Stimulated activated CD4-positive, alpha-beta T cell treated with anti-CD3 and anti-CD28 coated beads, TNF-alpha, amount 100 ng/mL, for 4 hours (primary cell): Measurements from ENCODE around the gene TRAF1.

ENCODE experiments used
- DNase-seq, 3 experiments: peaks; one replicate each; pipeline ENCODE4 v3.0.0-alpha.2; 2020; ENCODE audit warnings: low read depth in 3 of 3

Gene TRAF1

DNA sequence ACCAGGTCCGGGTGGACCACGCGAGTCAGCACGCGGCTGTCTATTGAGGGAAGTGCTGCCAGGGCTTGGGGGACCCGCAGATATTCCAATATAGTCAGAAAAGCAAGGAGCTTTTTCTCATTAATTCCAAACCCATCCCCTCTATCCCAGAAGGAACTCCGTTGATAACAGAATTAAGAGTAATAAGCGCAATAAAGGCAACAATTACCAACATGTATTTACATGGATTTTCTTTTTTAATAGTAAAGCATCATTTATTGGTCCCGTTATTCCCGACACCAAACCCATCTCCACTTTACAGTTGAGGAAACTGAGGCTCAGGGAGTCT is 57.3 kb downstream of the TRAF1 start:
- DNase-seq = no peak

DNA sequence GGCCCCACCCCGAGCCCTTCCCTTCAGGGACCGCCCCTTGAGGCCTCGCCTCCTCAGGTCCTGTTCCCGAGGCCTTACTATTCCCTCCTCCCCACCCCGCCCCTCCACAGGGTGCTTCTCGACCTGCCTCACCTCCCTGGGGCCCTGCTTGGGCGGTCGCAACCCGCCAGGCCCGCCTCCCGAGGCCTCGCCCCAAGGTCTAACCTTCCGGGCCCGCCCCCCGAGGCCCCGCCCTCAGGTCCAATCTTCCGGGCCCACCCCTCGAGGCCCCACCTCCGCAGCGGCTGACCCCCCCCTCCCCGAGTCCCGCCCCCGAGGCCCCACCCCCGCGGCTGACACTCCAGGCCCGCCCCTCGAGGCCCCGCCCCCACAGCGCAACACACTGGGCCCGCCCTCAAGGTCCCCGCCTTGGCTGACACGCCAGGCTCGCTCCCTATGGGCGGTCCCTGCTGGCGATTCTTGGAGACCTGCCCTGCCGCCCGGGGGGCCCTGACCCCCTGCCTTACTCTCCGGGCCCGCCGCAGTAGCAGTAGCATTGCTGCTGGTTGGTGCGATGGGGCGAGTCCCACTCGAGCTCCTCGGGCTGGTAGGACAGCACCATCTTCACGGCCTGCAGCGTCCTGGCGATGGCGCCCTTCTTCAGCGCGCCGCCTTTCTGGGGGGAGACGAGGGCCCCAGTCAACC is 57.8 kb downstream of the TRAF1 start:
- DNase-seq = peak; percentile 95 to 96 (median 95)

DNA sequence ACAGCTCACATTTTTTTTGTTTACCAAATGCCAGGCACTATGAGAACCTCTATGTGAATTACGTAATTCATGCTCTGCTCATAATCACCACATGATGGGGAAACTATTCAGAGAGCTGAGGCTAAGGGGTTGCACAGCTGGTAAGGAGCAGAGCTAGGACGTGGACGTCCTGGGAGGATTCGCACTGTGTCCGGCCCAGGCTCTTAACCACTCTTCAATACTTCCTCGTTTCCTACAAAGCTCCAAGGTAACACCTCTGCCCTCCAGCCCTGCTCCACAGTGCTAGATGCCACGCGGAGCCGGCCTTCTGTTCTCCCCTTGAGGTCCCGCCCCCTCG is 58.3 kb downstream of the TRAF1 start:
- DNase-seq = no peak

DNA sequence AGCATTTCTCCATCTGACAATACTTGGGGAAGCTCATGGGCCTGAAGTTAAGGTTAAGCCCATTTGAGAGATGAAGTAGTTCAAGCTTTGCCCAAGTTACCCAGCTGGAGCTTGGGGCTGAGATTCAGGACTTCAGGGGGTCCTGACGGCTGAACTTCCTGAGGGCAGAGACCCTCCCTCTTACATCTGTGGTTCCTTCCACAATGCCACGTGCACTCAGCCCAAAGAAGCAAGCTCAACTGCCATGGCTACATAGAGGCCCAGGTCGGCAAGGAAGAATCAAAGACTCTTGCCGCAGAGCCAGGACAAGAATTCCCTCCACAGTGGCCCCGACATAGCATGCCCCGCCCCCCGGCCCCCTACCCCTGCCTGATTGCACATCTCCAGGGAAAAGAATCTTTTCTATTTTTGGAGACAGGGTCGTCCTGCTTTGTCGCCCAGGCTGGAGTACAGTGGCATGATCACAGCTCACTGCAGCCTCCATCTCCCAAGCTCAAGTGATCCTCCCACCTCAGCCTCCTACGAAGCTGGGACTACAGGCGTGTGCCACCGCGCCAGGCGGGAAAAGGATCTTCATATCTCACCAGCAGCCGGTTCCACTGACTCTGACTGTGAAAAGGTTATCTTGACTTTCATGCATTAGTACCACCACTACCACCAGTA is 58.8 kb downstream of the TRAF1 start:
- no peak for DNase-seq

DNA sequence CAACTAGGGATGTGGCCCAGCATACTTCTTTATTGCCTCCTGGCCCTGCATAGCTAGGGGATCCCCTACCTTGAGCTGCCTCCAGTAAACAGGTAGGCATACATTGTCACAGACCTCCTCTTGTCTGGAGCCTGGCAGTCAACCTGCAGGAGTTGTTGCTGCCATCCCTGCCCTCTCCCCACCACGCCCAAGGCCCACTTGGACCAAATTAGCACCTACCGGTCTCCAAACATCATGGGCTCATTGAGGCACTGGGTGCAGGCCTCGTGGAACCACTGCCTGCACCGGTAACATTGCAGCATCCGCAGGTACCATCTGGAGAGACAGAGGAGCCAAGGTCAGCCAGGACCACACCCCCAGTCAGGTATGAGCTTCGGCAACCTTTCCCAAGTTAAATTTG is 59.9 kb downstream of the TRAF1 start:
- DNase-seq = no peak

DNA sequence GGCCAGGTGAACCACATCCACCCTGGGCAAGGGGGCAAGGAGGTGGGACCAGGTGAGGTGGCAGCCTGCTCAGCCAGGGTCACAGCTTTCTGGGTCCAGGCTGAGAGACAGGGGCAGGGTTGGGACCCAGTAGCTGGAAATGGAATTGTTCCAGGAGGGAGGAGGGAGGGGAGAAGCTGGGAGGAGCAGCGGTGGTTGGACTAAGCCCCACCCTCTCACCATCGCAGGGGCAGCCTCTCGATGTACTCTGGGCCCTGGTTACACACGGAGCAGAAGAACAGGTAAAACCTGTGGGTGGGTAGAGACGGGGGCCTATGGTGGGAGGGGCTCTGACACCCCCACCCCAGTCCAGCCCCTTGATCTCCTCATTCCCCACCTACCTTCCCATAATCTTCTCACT is 60.8 kb downstream of the TRAF1 start:
- no peak for DNase-seq

DNA sequence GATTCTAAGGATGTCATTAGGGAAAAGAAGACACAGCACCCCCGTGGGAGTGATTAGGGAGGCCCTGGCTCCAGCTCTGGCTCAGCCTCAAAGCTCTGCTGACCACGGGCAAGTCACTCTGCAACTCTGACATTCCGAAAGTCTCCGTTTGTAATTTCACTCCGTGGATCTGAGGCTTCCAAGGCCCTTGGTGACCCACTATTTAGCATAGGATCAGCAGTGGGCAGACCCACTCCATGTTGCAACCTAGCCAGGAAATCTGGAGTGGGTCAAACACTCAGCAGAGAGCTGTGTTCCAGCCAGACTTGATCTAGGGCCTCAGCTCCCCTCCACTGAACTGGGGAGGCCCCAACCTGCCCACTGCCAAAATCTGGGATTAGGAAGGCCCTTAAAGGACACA is 61.4 kb downstream of the TRAF1 start:
- DNase-seq = no peak

DNA sequence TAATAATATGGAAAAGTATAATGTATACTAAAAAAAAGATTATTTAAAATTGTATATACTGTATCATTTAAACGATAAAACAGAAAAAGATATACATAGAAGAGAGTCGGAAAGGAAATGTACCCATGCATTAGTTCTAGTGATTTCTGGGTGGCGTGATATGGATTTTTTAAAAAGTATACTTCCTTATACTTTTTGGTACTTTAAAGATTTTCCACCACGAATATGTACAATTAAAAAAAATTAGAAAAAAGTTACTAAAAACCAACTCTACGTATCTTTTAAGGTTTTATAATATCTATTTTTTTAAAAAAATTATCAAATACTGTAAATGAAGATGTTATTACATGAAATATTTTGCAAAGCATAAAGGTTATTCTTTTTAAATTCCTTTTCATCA is 61.9 kb downstream of the TRAF1 start:
- no peak for DNase-seq

DNA sequence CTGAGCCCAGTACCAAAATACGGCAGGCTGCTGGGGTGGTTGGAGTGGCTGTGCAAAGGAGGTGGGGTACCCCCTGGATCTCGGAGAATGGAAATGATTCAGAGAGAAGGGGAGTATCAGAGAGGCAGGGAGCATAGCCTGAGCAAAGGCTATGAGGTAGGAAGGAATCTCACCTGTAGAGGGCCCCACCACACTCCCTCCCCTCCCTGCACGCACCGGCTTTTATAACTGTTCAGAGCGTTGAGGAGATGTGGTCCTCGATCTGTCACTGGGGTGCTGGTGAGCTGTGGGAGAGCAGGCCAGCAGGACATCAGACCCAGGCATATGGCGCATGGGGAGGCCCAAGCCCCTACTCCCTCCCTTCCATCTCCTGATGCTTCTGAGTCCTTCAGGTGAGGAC is 62.8 kb downstream of the TRAF1 start:
- DNase-seq = no peak

DNA sequence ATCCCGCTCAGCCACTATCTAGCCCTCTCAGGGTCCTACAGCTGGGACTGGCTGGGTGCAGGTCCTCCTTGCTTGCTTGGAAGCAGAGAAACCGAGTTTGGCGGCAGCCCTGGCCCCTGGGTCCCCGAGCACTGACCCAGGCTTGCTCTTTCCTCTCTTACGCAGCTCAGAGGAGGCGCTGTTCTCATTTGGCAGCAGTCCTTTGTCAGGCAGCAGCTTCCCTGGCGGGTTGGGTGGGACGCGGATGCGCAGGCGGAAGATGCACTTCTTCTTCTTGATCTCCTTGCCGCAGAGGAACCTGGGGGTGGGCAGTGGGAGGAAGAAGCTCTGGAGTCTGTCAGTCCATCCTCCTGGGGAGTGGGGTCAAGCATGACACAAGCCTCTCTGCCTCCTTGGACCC is 64.1 kb downstream of the TRAF1 start:
- no peak for DNase-seq

DNA sequence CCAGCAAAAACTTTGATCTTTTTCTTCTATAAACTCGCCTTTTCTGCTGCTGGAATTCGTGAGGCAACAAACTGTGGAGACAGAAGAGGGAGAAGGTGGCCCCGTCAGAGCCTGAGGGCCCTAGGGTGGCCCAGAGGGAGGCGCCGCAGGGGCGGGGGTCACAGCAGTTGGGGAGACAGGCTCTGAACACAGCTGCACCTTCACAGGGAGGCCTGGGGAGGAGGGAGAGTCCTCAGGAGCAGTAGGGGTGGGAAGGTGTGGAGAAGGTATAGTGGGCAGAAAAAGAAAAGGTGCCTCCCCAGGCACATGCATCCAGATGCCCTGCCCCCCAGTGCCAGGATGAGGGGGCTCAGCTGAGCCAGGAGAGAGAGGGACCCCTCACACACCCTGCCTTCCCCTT is 64.7 kb downstream of the TRAF1 start:
- no peak for DNase-seq

DNA sequence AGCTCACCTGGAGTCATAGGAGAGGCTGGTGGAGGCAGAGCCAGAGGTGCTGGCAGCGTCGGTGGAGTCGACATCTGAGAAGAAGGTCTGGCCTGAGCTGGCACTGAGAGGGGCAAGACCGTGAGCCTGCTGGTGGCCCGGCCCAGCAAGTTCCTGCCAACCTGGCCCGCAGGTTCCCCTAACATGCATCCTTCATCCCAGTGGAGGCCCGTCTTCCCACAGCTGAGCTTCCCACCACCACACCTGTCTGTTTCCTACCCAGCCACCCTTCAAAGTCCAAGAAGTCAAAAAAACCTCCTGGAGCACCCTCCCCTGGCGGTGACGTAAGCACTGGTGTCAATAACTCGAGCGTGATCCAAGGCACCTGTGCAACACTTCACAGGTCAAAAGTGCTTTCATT is 66.5 kb downstream of the TRAF1 start:
- no peak for DNase-seq

DNA sequence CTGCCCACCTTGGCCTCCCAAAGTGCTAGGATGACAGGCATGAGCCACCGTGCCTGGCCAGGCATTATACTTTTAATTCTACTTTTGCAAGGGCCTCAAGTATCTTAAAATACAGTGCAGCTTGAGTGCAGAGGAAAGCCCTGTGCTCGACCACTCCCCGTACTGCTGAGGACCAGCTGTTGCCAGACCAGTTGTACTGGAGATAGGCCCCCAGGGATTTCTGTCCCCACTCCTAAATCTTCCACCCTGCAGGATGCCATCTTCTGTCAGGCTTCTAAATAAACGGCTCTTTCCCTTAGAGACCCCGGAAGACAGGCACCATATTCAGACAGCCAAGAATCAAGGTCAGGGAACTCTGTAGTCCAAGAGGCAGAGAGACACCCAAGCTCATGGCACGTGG is 67.2 kb downstream of the TRAF1 start:
- no peak for DNase-seq

DNA sequence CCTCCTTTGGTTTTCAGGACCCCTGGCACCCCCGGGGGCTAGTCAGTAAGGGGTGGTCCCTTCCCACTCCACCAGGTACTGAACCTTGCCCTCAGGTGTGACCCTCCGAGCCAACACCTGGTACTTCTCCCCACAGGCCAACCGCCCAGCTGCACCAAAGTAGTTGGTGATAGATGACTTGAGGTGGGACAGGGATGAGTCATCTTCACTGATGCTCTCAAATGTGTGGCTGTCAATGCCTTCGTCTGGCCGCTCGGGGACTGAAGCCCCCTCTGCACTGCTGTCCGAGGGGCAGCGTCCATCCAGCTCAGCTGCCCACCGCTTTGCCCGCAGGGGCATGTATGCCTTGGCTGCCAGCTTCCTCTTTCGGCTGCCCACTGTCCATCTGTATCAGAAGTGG is 68.7 kb downstream of the TRAF1 start:
- DNase-seq = no peak

DNA sequence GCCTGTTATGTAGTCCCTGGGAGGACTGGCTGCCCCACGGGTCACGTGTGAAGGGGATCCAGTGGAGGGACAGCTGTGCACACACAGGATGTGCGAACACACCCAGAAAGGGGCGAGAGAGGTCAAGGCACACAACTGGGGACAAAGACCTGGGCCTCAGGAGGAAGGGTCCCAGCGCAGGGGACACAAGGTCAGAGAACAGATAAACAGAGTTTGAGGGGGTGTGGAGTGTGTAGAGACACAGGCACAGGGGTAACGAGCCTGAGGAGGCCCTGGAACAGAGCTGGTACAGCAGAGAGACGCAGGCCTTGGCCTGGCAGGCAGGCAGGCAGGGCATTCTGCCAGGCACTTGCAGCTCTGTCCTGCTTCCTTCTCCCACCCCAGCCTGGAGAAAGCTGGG is 69.1 kb downstream of the TRAF1 start:
- no peak for DNase-seq

DNA sequence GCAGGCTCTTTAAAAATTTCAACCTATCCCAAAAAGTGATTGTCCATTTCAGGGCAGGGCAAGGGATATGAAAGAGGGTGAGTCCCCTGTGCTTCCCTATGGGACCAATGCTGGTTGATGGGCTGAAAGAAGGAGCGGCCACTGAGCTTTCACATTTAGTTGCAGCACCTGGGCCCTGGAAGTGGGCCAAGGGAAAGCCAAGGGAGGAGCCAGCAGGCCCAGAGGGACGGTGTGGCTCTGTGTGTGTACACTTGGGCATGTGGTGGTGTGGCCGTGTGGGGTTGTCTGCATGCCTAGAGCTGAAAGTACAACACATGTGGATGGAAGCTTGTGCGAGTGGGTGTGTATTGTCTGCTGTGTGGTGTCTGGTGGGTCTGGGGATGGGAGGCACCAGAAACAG is 69.9 kb downstream of the TRAF1 start:
- DNase-seq = no peak

DNA sequence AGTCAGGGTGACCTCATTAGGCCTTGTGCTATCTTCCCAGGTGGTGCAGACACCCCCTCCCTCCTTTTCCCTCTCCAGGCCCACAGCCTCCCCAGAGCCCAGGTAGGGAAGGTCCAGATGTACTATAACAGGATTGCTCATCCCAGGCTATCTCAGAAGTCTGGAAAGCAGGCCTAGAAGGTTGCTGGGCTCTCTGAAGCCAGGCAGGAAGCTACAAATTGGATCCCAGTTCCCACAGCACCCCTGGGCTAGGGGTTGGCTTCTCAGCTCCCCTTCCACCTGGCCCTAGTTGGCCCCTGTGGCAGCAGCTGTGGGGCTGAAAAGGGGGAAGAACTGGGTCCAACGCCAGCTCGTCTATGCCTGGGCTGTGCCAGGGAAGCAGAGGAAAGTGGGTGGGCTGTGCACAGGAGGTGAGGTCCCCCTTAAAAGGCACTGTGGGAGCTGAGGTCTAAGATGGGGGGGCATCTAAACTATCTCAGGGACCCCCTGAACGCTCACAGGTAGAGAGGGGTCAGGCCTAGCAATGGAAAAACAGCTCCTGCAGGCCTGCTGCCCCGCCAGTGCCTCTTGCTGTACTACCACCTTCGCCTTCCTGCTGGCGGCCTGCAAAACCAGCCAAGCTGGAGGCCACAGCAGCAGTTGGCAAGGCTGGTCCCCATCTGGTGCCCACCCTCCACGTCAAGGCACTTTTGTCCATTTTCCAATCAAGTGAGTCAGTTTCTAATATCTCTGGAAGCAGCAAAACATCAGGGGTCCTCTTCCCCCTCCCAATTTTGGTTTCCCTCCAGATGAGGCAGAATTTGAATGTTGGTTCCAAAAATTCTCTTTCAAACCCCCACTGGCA is 70.5 kb downstream of the TRAF1 start:
- no peak for DNase-seq

DNA sequence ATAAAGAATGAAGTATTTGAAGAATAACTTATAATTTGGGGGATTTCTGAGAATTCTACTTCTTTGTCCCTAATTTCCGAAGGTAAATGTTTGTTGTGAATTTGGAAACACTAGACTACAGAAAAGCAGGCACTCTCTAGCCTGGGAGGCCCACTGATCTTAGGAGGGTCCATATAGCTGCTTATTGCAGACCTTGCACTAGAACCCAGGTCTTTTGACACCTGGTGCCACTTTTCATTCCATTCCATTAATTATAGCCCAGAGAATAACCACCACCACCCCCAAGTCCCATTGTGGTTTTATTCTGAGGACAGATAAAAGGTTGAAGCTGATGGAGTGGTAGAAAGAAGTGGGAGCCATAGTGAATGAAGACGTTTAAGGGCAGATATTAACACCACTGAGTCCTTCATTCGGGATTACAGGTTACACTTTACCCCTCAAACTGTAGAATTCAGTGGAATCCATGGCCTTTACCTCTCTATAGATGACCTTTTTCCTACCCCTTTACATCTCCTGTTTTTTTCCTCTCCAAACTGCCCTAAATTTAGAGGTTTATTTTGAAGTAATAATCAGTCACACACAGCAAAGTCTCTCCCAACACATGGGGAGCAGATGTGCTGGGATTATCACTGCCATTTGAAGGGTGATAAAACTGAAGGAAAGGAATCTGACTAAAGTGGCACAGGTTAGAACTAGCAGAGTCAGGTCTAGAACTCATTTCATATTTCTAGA is 71.8 kb downstream of the TRAF1 start:
- DNase-seq = no peak

DNA sequence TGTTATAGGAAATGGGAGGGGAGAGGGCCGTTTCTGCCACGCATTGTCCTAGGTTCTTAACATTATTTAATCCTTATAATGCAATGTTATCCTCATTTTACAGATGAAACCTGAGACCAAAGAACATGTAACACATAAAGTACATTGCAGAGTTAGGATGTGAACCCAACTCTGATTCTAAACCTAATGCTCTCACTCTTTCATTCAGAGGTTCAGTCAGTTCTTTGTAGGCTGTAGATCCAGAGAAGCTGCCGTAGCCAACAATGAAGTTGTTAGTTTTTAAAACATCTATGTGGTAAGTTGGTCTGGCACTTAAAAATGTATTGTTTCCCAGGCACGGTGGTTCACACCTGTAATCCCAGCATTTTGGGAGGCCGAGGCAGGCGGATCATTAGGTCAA is 73.4 kb downstream of the TRAF1 start:
- no peak for DNase-seq
